K562 (cell line): Measurements from ENCODE around the gene PRM3. TPM values are rescaled to one million over a fixed set of nuclear protein-coding genes. Genes with fewer than 3 reads are reported as not detected.

Source experiments
- ARID4B ChIP-seq: sonication (generic); formaldehyde crosslinking; IDR thresholded peaks from 2 replicates; pipeline ENCODE4 v1.8.0; 2022; ENCODE audit warnings: mild to moderate bottlenecking, missing genetic modification reagents
- BHLHE40 ChIP-seq: IDR thresholded peaks from 2 replicates; pipeline ENCODE4 v1.6.1; 2011; ENCODE audit warnings: low read length, improper control_type of control experiment
- E2F8 ChIP-seq: fragments of 450-650 bp; IDR thresholded peaks from 2 replicates; pipeline ENCODE4 v1.7.1; 2018; ENCODE audit warnings: mild to moderate bottlenecking, low read depth; ENCODE audit not compliant: partially characterized antibody
- ETS2 ChIP-seq: IDR thresholded peaks from 2 replicates; pipeline ENCODE4 v1.6.1; 2016; ENCODE audit warnings: borderline replicate concordance, missing genetic modification characterization, mild to moderate bottlenecking, moderate library complexity, missing compliant biosample characterization; ENCODE audit not compliant: poor library complexity, severe bottlenecking
- FOXP4 ChIP-seq: sonication (generic); formaldehyde crosslinking; IDR thresholded peaks from 2 replicates; pipeline ENCODE4 v1.8.0; 2022; ENCODE audit warnings: mild to moderate bottlenecking, missing genetic modification reagents, borderline replicate concordance
- HIVEP1 ChIP-seq: fragments of 250-450 bp; sonication (Bioruptor Pico); IDR thresholded peaks from 2 replicates; pipeline ENCODE4 v1.4.0; 2020; ENCODE audit warnings: mild to moderate bottlenecking
- NCOA1 ChIP-seq: fragments of 450-650 bp; IDR thresholded peaks from 2 replicates; pipeline ENCODE4 v1.6.1; 2016; ENCODE audit warnings: low read depth
- NFXL1 ChIP-seq: fragments of 450-650 bp; formaldehyde crosslinking; IDR thresholded peaks from 2 replicates; pipeline ENCODE4 v1.4.0; 2021; ENCODE audit warnings: mild to moderate bottlenecking
- RBBP5 ChIP-seq: fragments of 200-600 bp; sonication (generic); IDR thresholded peaks from 2 replicates; pipeline ENCODE4 v1.6.1; 2012; ENCODE audit warnings: borderline replicate concordance, mild to moderate bottlenecking, low read length, control low read depth, inconsistent platforms; ENCODE audit not compliant: insufficient read depth, poor library complexity, severe bottlenecking
- SNIP1 ChIP-seq: fragments of 450-650 bp; IDR thresholded peaks from 2 replicates; pipeline ENCODE4 v1.7.1; 2017; ENCODE audit warnings: low read depth, mild to moderate bottlenecking
- TCF3 ChIP-seq: sonication (generic); formaldehyde crosslinking; IDR thresholded peaks from 2 replicates; pipeline ENCODE4 v1.4.0; 2020; ENCODE audit warnings: mild to moderate bottlenecking, missing genetic modification reagents
- TCF7 ChIP-seq: sonication (generic); IDR thresholded peaks from 2 replicates; pipeline ENCODE4 v1.6.1; 2016; ENCODE audit warnings: antibody characterized with exemption, borderline replicate concordance
- TEAD2 ChIP-seq: fragments of 450-650 bp; IDR thresholded peaks from 2 replicates; pipeline ENCODE4 v1.6.1; 2016; ENCODE audit warnings: missing genetic modification characterization, control low read depth, missing compliant biosample characterization
- TEAD4 ChIP-seq, 2 experiments: sonication (generic) in 1 of 2; formaldehyde crosslinking in 1 of 2; IDR thresholded peaks; 2 replicates each; pipeline versions ENCODE4 v1.6.1 to v1.8.0; 2012 to 2022; ENCODE audit warnings: borderline replicate concordance in 1 of 2, inconsistent platforms in 1 of 2, low read length in 1 of 2, mild to moderate bottlenecking in 1 of 2, missing genetic modification reagents in 1 of 2
- ZFP30 ChIP-seq: fragments of 250-450 bp; sonication (Bioruptor Pico); IDR thresholded peaks from 2 replicates; pipeline ENCODE4 v1.8.0; 2022; ENCODE audit warnings: moderate library complexity, mild to moderate bottlenecking, inconsistent platforms, borderline replicate concordance
- ZNF197 ChIP-seq: fragments of 200-800 bp; sonication (Bioruptor generic); IDR thresholded peaks from 2 replicates; pipeline ENCODE4 v1.6.1; 2016; ENCODE audit warnings: low read depth, missing genetic modification characterization, missing compliant biosample characterization
- ZNF282 ChIP-seq: sonication (generic); formaldehyde crosslinking; IDR thresholded peaks from 2 replicates; pipeline ENCODE4 v1.8.1; 2023; ENCODE audit warnings: missing genetic modification reagents
- ZNF57 ChIP-seq: fragments of 450-650 bp; formaldehyde crosslinking; IDR thresholded peaks from 2 replicates; pipeline ENCODE4 v1.4.0; 2020; ENCODE audit warnings: mild to moderate bottlenecking, moderate library complexity
- ZNF717 ChIP-seq: fragments of 250-450 bp; sonication (Bioruptor Pico); IDR thresholded peaks from 2 replicates; pipeline ENCODE4 v1.5.0; 2021
- polyA plus RNA-seq, 8 experiments: library from polyadenylated mRNA; depleted of rRNA in 4 of 8; stranded (reverse) in 5 of 8; unstranded in 3 of 8; fragments of >200 nt; fragmentation: Nextera tagmentation in 2 of 8; fragmentation: Illumina TruSeq in 1 of 8; extraction: Ambion mirVana in 2 of 8; extraction: Trizol in 1 of 8; gene quantifications; 2 replicates each; pipeline versions ENCODE4 v1.2.1 to v1.2.3, GENCODE V29; 2011 to 2014; ENCODE audit warnings: inconsistent platforms in 1 of 8, missing spikeins in 1 of 8
- total RNA-seq, 7 experiments: library from RNA; depleted of rRNA in 6 of 7; stranded (reverse); fragments of >200 nt in 6 of 7; fragmentation: Illumina TruSeq in 2 of 7; extraction: Trizol in 2 of 7; gene quantifications; 2 replicates each; pipeline versions ENCODE4 v1.2.1 to v1.2.3, GENCODE V29; 2011 to 2021; ENCODE audit warnings: low replicate concordance in 1 of 7

PRM3 gene
- total and polyA plus RNA-seq, 9 of the 15 experiments (the other 6 are each of a cell fraction or from before 2014, with no cell fraction given) = not detected

- TF ChIP-seq ARID4B (CRISPR knock-in tag) (no peak; the same call in 1 of the 2 replicates), TCF7 (no peak), ZFP30 (no peak), ZNF282 (CRISPR knock-in tag) (no peak), TCF3 (CRISPR knock-in tag) (peak; percentile 35), NFXL1 (CRISPR knock-in tag) (no peak), ZNF717 (CRISPR knock-in tag) (no peak), ZNF57 (CRISPR knock-in tag) (no peak), RBBP5 (no peak), NCOA1 (no peak), HIVEP1 (CRISPR knock-in tag) (no peak), FOXP4 (no peak), SNIP1 (no peak), ETS2 (tag) (no peak), BHLHE40 (peak; percentile 57), TEAD2 (tag) (no peak), ZNF197 (CRISPR knock-in tag) (no peak), TEAD4 (IDR thresholded peaks at IDR 0.05; ENCODE audit: low read length) (no peak), TEAD4 (CRISPR knock-in tag; IDR thresholded peaks at IDR 0.05; ENCODE audit: borderline replicate concordance) (no peak), E2F8 (no peak)
Measured at GRCh38 chr16:11257131-11257938, 16.1 kb downstream of the PRM3 start (continued).
